ENCODE data around the gene RPS6KL1.

Gene RPS6KL1

GRCh38 chr14:74922752-74923401 is at the start of gene RPS6KL1:
TSS of gene RPS6KL1 (minus strand) at chr14:74923260. CDS start at chr14:74921541, 1,719 bp downstream.
- FAIRE-seq = peak; percentile 34

GRCh38 chr14:74968811-74969210 is 45.8 kb upstream of the RPS6KL1 start:
- FAIRE-seq = no peak

DNA sequence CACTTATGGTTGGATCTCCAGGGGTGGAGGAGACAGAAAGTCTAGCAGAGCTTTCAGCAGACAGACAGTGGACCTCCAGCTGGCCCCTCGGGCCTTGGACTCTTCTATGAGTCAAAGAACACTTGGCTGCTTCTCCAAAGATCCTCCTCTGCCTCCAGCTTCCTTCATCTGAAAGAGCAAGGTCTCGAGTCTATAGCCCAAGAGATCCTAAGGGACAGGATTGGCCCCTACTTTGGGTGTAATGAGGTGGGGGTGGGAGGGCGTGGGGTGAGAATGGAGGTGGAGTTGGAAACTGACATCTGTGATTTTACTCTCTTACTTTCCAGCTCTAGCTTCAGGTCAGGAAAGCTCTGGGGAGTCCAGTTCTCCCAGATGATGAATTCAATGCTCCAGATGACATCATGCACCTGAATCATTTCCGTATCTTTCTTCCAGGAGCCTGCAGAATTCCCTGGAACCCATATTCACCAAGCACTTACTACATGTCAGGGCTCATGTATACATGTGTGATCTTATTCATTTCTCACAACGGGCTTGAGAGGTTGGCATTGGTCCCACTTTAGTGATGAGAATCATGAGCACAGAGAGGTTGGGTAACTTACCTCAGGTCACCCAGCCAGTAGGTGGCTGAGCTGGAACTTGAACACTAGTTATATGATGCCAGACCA is 42.6 kb upstream of the RPS6KL1 start:
- no peak for FAIRE-seq

DNA sequence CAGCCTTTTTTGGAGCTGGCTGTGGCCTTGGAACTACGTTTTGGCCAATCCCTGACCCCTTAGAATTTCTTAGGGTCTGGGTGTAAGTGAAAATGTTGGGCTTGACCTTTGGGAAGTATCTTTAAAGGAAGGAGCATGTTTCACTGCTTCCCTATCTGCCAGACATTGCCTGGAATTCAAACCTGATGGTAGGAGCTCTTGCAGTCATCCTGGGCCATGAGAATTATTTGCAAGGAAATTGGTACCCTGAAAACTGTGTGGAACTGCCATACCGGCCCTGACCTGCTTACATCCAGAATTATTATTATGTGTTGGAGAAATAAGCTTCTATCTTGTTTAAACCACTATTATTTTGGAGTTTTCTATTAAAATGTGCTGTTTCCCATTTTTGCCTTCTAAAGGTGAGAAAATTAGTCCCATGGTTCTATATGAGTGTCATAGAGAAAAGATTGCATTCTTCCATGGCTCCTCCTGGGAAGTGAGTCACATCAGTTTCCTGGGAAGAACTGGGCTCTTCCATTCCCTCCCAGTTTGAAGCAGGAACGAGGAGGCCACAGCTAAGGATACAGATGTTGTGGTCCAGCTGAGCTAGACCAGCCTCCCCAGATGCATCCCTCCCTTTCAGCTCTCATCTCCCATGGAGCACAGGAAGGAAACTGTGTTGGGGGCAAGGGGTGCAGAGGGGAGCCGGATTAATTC is 41.9 kb upstream of the RPS6KL1 start:
- no peak for FAIRE-seq

- no peak for FAIRE-seq
Measured at GRCh38 chr14:74963705-74964271, 40.7 kb upstream of the RPS6KL1 start.

GRCh38 chr14:74963178-74963704 is 40.2 kb upstream of the RPS6KL1 start:
- FAIRE-seq = no peak

DNA sequence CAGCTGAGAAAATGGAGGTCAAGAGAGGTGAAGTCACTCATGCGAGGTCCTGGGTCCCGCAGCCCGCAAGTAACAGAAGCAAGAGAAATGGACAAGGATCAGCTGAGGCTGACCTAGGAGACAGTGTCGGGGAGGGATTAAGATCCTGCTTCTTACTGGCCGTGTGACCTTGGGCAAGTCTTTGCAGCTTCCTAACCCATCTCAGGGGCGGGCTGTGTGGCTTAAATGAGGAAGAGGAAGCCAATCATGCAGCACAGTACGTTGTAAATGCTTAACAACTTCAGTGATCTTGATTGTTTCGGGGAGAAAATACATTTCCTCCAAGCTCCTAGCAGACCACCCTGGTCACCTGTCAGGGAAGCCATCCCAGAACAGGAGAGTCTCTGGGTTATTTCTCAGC is 39.4 kb upstream of the RPS6KL1 start:
- FAIRE-seq = no peak

DNA sequence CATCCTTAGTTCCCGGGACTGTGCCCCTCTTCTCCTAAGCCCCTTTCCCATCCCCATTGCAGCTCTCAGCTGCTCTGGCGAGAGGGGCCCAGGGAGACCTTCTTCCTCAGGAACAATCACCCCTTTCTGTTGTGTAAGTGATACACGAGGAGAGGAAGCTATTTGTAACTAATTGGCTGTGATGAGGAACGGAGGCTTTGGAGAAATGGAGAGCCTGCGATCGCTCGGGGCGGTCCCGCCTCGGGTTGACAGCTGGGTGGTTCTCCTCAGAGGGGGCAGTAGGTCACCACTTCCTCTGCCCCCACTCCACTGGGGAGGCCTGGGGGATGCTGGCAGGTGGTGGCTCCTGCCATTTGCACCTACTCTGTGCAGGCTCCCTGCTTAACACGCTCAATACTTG is 39.0 kb upstream of the RPS6KL1 start:
- FAIRE-seq = no peak

DNA sequence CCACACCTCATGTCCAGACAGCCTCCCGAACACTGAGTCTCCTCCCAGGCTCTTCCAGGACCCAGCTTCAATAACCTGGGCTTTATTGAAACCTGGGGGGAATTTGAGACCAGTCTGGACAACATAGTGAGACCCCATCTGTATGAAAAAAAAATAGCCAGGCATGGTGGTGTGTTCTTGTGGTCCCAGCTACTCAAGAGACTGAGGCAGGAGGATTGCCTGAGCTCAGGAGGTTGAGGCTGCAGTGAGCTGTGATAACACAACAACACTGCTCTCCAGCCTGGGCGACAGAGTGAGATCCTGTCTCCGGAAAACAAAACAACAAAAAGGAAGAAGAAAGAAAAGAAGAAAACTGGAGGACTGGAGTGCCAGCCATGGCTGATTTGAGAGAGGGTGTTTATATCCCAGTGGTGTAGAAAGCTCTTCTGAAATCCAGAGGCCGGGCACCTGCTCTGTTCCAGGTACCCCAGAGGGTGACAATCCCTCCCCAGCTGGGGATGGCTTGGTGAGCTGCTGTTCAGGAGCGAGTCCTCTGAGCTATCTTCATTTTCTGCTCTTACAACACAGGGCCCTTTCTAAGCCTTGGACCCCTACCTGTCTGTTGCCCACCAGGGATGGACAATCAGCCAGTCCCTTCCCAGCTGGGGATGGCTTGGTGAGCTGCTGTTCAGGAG is 38.3 kb upstream of the RPS6KL1 start:
- no peak for FAIRE-seq

DNA sequence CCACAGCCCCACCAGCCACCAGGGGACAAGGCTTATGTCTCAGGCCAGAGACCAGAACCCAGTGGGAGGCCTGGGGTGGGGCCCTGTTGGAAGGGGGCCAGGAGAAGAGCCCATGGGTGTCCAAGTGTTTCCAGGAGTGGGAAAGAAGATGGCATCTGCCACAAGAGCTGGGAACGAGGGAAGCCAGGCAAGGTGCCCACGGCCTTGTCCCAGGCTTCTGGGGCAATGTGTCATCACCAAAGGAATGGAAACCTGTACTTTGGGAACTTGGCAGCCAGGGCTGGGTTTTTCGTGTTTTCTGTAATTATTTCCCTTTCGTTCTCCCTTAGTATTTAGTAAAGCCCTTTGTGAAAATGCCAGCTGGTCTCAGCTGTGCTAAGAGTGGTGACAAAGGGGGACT is 37.7 kb upstream of the RPS6KL1 start:
- FAIRE-seq = no peak

DNA sequence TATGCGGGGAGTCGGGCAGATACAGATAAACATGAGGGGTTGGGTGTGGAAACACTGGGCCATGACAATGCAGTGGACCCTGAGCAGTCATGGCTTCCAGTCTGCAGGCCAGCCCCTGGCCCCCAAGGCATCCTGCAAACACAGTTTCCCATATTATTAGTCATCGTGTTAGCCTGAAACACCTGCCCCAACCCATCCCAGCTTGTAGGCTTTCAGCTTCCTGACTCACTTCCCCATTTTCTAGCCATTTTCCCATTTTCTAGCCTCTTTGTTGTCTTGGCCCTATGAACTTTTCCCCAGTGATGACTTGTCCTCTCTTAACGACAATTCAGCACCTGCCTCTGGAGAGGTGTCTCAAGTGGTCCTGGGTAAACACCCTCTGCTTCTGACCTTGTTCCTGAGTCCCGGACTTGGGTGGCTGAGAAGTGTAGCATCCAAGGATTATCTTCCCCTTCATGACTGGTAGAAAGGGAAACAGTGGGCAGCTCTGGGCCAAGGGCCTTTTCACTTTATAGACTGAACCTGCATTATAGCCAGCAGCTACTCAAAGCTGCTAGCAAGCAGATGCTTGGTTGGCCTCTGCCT is 36.6 kb upstream of the RPS6KL1 start:
- FAIRE-seq = no peak

- no peak for FAIRE-seq
Measured at GRCh38 chr14:74956280-74957072, 33.4 kb upstream of the RPS6KL1 start.

GRCh38 chr14:74956027-74956279 is 32.9 kb upstream of the RPS6KL1 start:
- no peak for FAIRE-seq

- no peak for FAIRE-seq
Measured at GRCh38 chr14:74955229-74956026, 32.4 kb upstream of the RPS6KL1 start, which contains the start of gene PGF. TSS of gene PGF (minus strand) at chr14:74955597. CDS start at chr14:74955242, 355 bp downstream.

DNA sequence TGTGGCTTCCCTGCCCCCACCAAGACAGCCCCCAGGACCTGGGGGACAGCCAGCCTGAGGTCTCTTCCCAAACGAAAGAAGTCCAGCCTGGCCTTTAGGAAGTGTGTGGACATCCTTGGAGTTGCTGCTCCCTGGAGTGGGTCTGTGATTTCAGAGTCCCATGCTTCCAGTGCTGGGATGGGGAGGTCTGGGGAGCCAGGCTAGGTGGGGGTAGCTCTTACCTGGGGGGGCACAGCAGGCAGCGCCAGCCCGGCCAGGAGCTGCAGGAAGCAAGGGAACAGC is 31.8 kb upstream of the RPS6KL1 start:
- FAIRE-seq = no peak

GRCh38 chr14:74954232-74954946 is 31.3 kb upstream of the RPS6KL1 start:
- FAIRE-seq = no peak

- no peak for FAIRE-seq
Measured at GRCh38 chr14:74953686-74954085, 30.6 kb upstream of the RPS6KL1 start.

- no peak for FAIRE-seq
Measured at GRCh38 chr14:74952697-74953484, 29.8 kb upstream of the RPS6KL1 start.

- no peak for FAIRE-seq
Measured at GRCh38 chr14:74952180-74952665, 29.2 kb upstream of the RPS6KL1 start.

Data from G401.6 (cell line).